ENCODE data around the gene ARL6IP6.

Gene ARL6IP6

DNA sequence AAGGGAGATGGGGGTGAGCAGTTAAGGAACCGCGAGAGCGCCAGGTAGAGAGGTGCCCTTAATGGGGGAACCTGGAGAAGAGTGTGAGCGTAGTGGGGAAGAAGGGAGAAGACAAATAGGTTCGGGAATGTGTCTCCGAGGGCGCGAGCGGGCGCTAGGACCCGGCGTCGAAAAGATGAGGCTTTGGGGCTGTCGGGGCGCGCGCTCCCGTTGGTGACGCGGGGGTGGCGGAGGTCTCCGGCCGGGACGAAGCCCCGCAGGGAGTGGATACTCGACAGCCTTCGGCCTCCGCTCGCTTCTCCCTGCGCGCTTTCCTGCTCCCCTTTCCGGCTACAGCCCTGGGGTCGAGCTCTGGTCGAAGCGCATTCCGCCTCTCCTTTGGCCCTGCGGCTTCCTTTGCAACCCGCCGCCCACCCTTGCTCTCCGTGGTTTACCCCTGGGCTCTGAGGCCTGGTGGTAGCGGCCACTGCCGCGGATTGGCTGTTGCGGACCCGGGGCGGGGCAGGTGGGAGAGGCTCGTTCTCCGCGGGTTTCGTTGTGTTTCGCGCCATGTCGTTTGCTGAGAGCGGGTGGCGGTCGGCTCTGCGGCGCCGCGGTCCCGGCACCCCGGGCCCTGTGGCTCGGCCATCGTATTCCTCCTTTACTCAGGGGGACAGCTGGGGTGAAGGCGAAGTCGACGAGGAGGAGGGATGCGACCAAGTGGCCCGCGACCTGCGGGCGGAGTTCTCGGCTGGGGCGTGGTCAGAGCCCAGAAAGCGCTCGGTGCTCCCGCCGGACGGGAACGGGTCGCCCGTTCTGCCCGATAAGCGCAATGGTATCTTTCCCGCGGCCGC lies at the start of gene ARL6IP6:
ARL6IP6 (plus strand) TSS at position 545 of the 833 bp plus-strand sequence; CDS start at position 550, 5 bp downstream.
- Histone ChIP-seq H3K79me2 (ENCODE audit: insufficient read depth, low read length) (peaks cover 55% of the 10 kb centered on the region), H2AFZ (ENCODE audit: low read length) (no peak within 1 kb of the TSS), H3K4me1 (ENCODE audit: insufficient read depth, low read length, severe bottlenecking) (peaks cover 34% of the 10 kb centered on the region), H3K9me2 (ENCODE audit: low read depth, low read length) (no peaks in the 10 kb centered on the region), H3K27me3 (ENCODE audit: insufficient read depth, low read length) (no peaks in the 10 kb centered on the region), H3K9me3 (ENCODE audit: low read length) (no peaks in the 10 kb centered on the region), H3K27ac (ENCODE audit: low read depth, low read length, poor library complexity, severe bottlenecking) (peak within 1 kb of the TSS; percentile 88), H3K4me2 (ENCODE audit: low read length) (peak within 1 kb of the TSS; percentile 74), H3K36me3 (ENCODE audit: insufficient read depth, low read length) (peaks cover 45% of the 10 kb centered on the region), H4K20me1 (ENCODE audit: insufficient read depth, low read length) (peaks cover 4% of the 10 kb centered on the region; the same call in 1 of the 2 replicates), H3F3A (ENCODE audit: insufficient read depth, low read length) (no peaks in the 10 kb centered on the region), H3K4me3 (ENCODE audit: low read depth, low read length, poor library complexity, severe bottlenecking) (peak within 1 kb of the TSS; percentile 84), H3K9ac (ENCODE audit: low read length) (peak within 1 kb of the TSS; percentile 72)
- TF ChIP-seq EZH2 (IDR thresholded peaks at IDR 0.05; ENCODE audit: borderline replicate concordance, low read length): no peak
- no peak for TF ChIP-seq CTCF (IDR thresholded peaks at IDR 0.05; ENCODE audit: low read length)

DNA sequence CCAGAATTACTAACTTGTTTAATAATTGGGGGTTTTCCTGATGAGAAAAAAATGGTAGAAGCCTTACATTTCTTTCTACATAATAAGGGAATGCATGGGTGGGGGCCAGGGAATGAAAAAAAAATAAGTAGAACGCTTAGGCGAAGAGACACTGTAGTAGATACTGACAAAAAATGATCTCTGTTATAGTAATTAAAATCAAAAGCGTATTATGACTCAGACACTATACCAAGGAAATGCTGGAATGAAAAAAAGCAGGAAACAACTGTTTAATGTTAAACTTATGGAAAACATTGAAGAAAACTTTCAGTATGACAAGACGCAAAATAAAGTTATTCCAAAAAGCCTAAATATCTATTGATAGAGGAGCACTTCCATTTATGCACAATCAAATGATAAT lies 44.1 kb upstream of the ARL6IP6 start:
- H3K79me2 ChIP-seq (ENCODE audit: insufficient read depth, low read length): no peaks in the 10 kb centered on the region
- H2AFZ ChIP-seq (ENCODE audit: low read length): no peak overlapping the region
- no peak overlapping the region for H3K4me3 ChIP-seq (ENCODE audit: low read depth, low read length, poor library complexity, severe bottlenecking)
- H3K4me2 ChIP-seq (ENCODE audit: low read length): no peak overlapping the region
- H3K9me2 ChIP-seq (ENCODE audit: low read depth, low read length): no peaks in the 10 kb centered on the region
- peaks cover 95% of the 10 kb centered on the region for H3K36me3 ChIP-seq (ENCODE audit: insufficient read depth, low read length)
- H3K9me3 ChIP-seq (ENCODE audit: low read length): no peaks in the 10 kb centered on the region
- no peaks in the 10 kb centered on the region for H3K4me1 ChIP-seq (ENCODE audit: insufficient read depth, low read length, severe bottlenecking)
- no peak overlapping the region for H3K27ac ChIP-seq (ENCODE audit: low read depth, low read length, poor library complexity, severe bottlenecking)
- H3F3A ChIP-seq (ENCODE audit: insufficient read depth, low read length): no peaks in the 10 kb centered on the region
- H3K9ac ChIP-seq (ENCODE audit: low read length): no peak overlapping the region
- TF ChIP-seq CTCF (IDR thresholded peaks at IDR 0.05; ENCODE audit: low read length) (no peak), EZH2 (IDR thresholded peaks at IDR 0.05; ENCODE audit: borderline replicate concordance, low read length) (no peak)
- no peaks in the 10 kb centered on the region for H4K20me1 ChIP-seq (ENCODE audit: insufficient read depth, low read length)
- H3K27me3 ChIP-seq (ENCODE audit: insufficient read depth, low read length): no peaks in the 10 kb centered on the region

- Histone ChIP-seq H3K27ac (ENCODE audit: low read depth, low read length, poor library complexity, severe bottlenecking) (no peak overlapping the region), H3K36me3 (ENCODE audit: insufficient read depth, low read length) (peaks cover 95% of the 10 kb centered on the region)
These were observed 42.0 kb upstream of the ARL6IP6 start for GRCh38 chr2:152676461-152676860.

More at GRCh38 chr2:152676461-152676860, 42.0 kb upstream of the ARL6IP6 start:
- Histone ChIP-seq H3K4me1 (ENCODE audit: insufficient read depth, low read length, severe bottlenecking) (no peaks in the 10 kb centered on the region), H3F3A (ENCODE audit: insufficient read depth, low read length) (no peaks in the 10 kb centered on the region), H3K9me2 (ENCODE audit: low read depth, low read length) (no peaks in the 10 kb centered on the region), H3K79me2 (ENCODE audit: insufficient read depth, low read length) (no peaks in the 10 kb centered on the region), H3K9ac (ENCODE audit: low read length) (no peak overlapping the region), H4K20me1 (ENCODE audit: insufficient read depth, low read length) (no peaks in the 10 kb centered on the region), H3K4me3 (ENCODE audit: low read depth, low read length, poor library complexity, severe bottlenecking) (no peak overlapping the region), H3K9me3 (ENCODE audit: low read length) (no peaks in the 10 kb centered on the region), H3K4me2 (ENCODE audit: low read length) (no peak overlapping the region), H3K27me3 (ENCODE audit: insufficient read depth, low read length) (no peaks in the 10 kb centered on the region), H2AFZ (ENCODE audit: low read length) (no peak overlapping the region)
- no peak for TF ChIP-seq CTCF (IDR thresholded peaks at IDR 0.05; ENCODE audit: low read length)
- TF ChIP-seq EZH2 (IDR thresholded peaks at IDR 0.05; ENCODE audit: borderline replicate concordance, low read length): no peak

Data from OCI-LY1 (cell line).